GDM1 (cell line): ENCODE results near the gene TXNRD3.
"Not testable (repeated sequence)": the region's sequence is repeated elsewhere in the genome, so short reads cannot be mapped to it uniquely, and the experiment has no call there.

ENCODE experiments used
- DNase-seq: peaks from one replicate; lab custom pipeline; 2025; lab: John Stamatoyannopoulos, UW

TXNRD3 gene

DNA sequence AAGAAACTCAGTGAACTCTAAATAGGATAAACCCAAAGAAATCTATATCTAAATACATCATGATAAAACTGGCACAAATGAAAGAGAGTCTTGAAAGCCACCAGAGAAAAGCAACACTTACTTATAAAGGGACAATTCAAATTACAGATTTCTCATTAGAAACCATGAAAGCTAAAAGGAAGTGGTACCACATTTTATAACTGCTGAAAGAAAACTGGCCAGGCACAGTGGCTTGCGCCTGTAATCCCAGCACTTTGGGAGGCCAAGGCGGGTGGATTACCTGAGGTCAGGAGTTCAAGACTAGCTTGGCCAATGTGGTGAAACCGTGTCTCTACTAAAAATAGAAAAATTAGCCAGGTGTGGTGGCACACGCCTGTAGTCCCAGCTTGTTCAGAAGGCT is 59.4 kb downstream of the TXNRD3 start:
- not testable (repeated sequence) for DNase-seq

- not testable (repeated sequence) for DNase-seq
Observed at GRCh38 chr3:126591515-126591914, 63.4 kb downstream of the TXNRD3 start.

GRCh38 chr3:126582311-126582710 is 72.6 kb downstream of the TXNRD3 start:
- DNase-seq: no peak

- DNase-seq: no peak
Observed at GRCh38 chr3:126581569-126581968, 73.4 kb downstream of the TXNRD3 start.

DNA sequence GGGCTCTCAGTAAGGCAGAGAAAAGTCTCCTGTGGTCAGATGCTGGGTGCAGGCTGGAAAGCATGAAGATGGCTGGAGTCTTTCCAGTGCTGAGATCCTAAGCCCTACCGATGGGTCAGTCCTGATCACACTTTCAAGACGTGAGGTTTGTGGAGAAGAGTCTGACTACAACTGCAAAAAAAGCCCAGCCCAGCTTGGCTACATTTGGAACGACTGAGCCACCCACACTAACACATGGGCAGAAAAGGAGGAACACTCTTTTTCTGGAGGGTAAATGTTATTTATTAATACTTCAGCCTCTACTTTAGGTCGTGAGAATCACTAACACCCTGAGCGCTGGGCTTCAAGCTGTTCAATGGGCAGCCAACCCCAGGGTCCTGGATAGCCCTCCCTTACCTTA is 74.2 kb downstream of the TXNRD3 start:
- DNase-seq: no peak

DNA sequence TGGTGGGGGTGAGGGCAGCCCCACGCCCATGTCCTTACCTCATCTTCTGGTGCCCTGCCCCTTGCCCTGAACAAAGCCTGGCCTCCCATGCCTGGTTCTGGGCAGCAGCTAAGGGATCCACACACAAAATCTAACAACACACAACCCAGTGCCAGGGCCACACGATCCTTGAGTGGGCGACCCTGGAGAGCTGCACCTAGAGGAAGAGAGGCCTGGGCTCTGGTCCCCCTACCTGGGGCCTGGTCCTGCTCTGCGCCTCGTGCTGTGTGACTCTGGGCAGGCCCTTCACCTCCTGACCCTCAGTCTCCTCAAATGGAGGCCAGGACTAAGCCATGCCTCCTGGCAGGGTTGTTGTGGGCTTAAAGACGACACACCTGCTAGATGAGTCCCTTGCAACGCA is 76.2 kb downstream of the TXNRD3 start:
- no peak for DNase-seq

DNA sequence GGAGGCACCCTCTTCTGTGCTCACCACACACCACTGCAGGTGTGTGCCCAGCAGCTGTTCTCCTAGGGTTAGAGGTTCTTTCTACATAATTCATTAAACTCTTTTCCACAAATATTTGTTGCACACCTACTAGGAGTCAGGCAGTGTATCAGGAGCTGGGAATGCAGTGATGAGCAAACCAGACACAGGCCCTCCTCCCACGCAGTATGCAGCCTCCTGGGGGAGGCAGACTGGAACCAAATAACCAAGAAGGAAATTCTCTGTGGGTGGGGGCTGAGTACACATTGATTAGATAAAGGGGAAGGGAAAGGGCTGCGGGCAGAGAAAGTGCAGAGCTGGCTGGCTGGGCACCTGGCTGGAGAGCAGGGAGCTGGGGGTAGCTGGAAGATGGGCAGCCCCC is 77.7 kb downstream of the TXNRD3 start:
- DNase-seq: no peak

DNA sequence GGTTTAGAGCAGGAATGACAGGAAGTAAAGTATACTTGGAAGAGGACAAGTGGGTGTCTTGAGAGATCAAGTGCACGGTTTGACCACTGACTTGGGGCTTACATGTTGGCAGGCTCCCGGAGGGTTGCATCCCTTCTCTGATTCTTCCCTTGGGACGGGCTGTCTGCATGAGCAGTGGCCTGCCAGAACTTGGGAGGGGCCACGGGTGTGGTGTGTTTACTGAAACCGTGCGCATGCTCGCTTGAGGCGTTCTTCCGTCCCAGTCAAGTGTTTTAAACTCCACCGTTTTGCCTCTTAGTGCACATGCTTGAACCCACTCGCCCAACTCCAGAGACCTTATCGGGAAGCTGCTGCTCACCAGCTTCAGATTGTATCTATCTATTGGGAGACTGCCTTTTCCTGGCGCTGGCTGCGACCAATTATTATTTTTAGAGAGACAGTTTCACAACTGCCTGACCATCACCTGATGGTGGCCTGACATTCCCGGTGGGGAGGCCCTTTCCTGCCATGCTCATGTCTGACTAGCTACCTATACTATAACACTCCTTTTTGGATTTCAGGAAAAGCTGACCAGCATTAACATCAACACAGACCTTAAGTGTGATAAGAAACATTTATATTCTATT is 81.3 kb downstream of the TXNRD3 start:
- no peak for DNase-seq

DNA sequence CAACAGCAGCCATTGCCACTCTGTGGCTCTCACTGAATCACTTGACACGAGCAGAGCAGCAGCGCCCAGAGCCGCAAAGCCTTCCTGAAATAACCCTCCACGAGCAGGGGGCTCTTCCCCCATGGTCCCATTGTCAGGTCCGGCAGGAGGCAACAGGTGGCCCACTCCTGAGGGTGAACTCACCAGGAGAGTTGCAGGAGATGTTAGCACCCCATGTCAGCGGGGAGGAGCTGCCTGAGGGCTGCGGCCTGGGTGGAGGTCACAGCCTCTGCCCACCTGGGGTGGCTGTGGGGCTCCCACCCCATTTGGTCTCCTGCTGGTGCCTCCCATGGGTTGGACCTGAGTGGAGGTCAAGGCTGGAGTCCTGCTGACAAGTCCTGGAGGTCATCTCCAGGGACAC is 83.8 kb downstream of the TXNRD3 start:
- no peak for DNase-seq

- no peak for DNase-seq
Observed at GRCh38 chr3:126570103-126570541, 84.8 kb downstream of the TXNRD3 start.

- no peak for DNase-seq
Observed at GRCh38 chr3:126569390-126569975, 85.4 kb downstream of the TXNRD3 start.

DNA sequence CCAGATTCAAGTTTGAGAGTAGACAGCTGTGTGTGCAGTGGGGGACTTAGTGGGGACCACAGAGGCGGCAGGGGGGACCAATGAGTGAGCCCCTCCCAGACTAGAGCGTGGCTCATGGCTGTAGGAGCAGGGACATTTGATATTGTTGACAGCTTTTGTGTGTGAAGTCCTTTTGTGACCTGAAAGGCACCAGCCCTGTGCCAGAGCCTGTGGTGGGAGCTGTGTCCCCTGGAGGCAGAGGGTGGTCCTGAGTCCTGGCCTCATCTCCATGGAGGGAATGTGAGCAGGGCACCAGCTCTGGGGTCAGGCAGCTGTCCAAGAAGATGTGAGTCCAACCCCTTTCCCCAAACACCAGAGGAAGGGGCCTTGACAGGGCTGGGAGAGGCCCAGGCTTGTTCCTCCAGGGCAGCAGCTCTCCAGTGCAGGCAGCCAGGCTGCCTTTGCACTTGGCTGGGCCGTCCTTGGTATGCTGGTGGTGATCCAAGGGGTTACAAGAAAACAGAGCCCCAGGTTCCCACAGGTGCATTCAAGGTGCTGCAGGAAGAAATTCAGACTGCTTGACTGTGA is 86.1 kb downstream of the TXNRD3 start:
- DNase-seq: no peak

DNA sequence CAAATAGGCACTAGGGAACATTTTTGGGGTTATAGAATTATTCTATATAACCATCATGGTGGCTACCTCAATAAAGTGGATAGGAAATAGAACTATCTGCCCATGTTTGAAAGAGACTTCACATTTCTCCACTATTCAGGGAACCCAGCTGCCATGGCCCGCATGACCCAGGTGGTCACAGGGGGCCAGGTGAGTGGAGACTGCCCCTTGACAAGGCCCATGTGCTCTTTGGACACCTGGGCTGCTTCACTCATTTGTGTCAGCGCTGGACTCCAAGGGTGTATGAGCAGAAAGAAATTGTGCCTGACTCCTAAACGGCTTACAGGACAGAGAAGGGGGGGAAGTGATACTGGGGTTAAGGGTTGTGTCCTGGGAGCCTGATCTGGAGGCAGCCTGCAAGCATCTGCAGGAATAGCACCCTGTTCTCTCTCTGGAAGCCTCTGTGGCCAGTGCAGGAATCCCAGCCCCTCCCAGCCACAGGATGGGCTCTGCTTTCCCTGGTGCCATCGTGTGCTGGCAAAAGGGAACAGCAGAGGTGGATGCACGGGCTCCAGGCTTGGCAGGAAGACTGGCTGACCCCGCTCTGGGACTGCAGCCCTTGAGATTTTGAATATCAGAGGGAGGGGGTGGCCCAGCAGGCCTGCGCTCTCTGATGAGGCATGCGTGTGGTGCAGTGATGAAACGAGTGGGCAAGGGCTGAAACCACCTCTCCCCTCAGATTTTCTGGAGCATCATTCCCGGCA is 87.1 kb downstream of the TXNRD3 start:
- DNase-seq: no peak

- no peak for DNase-seq
Observed at GRCh38 chr3:126562737-126563276, 92.1 kb downstream of the TXNRD3 start.

DNA sequence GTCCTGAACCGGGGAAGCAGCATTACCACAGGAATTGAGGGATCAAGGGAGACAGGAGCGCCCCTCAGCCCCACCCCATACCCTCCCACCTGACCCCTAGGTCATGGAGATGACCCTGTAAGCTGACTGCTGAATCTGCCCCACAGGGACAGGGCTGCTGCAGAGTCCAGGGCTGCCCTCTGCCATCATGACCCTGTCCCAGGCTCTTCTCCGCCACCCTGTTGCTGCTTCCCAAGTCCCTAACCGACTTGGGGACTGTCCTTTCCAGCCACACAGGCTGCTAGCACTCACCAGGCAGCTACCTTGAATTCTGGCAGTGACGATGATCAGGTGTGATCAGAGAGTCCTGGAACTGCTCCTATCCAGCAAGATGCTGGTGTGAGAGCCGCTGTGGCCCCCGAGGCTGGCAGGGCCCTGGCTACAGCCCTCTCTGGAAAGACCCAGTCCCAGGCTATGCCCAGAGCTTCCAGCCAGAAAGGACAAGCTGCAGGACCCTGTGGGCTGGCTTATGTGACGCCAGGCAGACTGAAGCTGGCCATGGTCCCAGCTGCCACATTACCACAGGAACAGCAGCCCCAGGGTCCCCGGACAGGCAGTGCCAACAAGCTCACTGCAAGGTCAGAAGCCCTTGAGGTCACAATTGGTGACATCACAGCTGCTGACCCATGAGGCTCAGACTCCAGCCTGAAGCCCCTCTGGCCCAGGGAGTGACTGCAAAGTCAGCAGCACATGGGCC is 96.4 kb downstream of the TXNRD3 start, which contains the start of gene C3orf22:
Gene C3orf22 (minus strand): TSS at position 597 of the 736 bp plus-strand sequence. CDS start 5,542 bp downstream, outside the sequence.
- no peak for DNase-seq

GRCh38 chr3:126557761-126558160 is 97.2 kb downstream of the TXNRD3 start:
- no peak for DNase-seq

DNA sequence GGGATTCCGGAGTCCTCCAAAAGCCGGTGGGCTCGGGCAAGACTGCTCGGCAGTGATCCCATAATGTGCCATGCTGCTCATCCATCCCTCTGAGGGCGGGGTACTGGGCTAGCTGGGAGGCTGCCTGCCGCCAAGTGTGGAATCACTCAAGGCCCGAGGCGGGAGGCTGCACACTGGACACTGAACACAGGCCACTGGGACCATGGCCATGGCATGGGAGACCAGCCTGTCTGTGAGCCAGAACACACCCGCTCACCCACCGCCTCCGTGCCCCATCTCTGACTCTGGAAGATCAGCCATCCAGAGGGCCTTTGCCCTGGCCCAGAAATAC is 97.5 kb downstream of the TXNRD3 start:
- no peak for DNase-seq
